Psoas muscle (tissue), 8 donors: ENCODE data around the gene C1QTNF6. TPM values are rescaled to one million over a fixed set of nuclear protein-coding genes. Genes with fewer than 3 reads are reported as not detected.
A peak's percentile ranks its signal among the peaks of the same experiment; 100 is the strongest.

ENCODE experiments used
- ATAC-seq, 4 donors: fragments of 200-7000 bp; cut with Tn5 transposase; one replicate each; pipeline ENCODE4 v1.9.1; 2020; ENCODE audit warnings: moderate library complexity in 3 of 4, mild to moderate bottlenecking in 2 of 4
- DNase-seq, 2 donors: peaks; one replicate each; pipeline ENCODE4 v3.0.0-alpha.2; 2020
- H3K27ac ChIP-seq: fragments of 200-600 bp; one replicate; pipeline ENCODE4 v1.8.0; 2022
- H3K27me3 ChIP-seq, 3 donors: fragments of 200-600 bp in 1 of 3; one replicate each; pipeline versions ENCODE4 v1.6.1 to v1.8.0; 2013 to 2022; ENCODE audit warnings: low read length in 2 of 3, mild to moderate bottlenecking in 2 of 3, moderate library complexity in 1 of 3; ENCODE audit not compliant: insufficient read depth in 3 of 3
- H3K36me3 ChIP-seq, 2 donors: fragments of 200-600 bp in 1 of 2; one replicate each; pipeline versions ENCODE4 v1.6.1 to v1.8.0; 2013 to 2022; ENCODE audit warnings: low read depth in 1 of 2, mild to moderate bottlenecking in 1 of 2, moderate library complexity in 1 of 2; ENCODE audit not compliant: insufficient read depth in 1 of 2
- H3K4me1 ChIP-seq: fragments of 200-600 bp; one replicate; pipeline ENCODE4 v1.8.0; 2022
- H3K4me3 ChIP-seq: fragments of 200-600 bp; one replicate; pipeline ENCODE4 v1.8.0; 2022; ENCODE audit warnings: mild to moderate bottlenecking
- H3K9me3 ChIP-seq: fragments of 200-600 bp; one replicate; pipeline ENCODE4 v1.8.0; 2022
- CTCF ChIP-seq: fragments of 200-600 bp; IDR thresholded peaks from one replicate; pipeline ENCODE4 v1.8.0; 2022; ENCODE audit warnings: antibody characterized with exemption
- WGBS, 3 donors: extraction: QIAGEN DNeasy Blood & Tissue Kit; methylation state at CpG; one replicate each; pipeline versions ENCODE4 v1.1.6 to v1.1.7; 2013; 5-methylcytosine and 5-hydroxymethylcytosine counted together
- intact Hi-C, 2 donors: fragments of 100-400 bp; cut with DNase I; formaldehyde crosslinking; loops; one replicate each; pipeline versions ENCODE4 v1.11.0 to v1.14.2; 2022
- polyA plus RNA-seq, 3 donors: library from polyadenylated mRNA; stranded (reverse); fragments of 200-250 nt; gene quantifications; one replicate each; pipeline ENCODE4 v1.2.3, GENCODE V29; 2013
- total RNA-seq, 4 donors: library from RNA; stranded (reverse); fragmentation: NEBNext Ultra II Directional in 2 of 4; extraction: Animal tissue kit (Norgen Biotek cat#: 25700) in 2 of 4; gene quantifications; one replicate each; pipeline versions ENCODE4 v1.2.1 to v1.2.4, GENCODE V29; 2021 to 2023
- donor health status: healthy with polysubstance abuse.
- donor health status: DM: no; HTN: no; CAD: no; lungs with moderate emphysema.
- donor health status: Bipolar disorder and iron deficiency.
- donor health status: healthy.
- donor health status: DM: yes; HTN: yes; CAD: no.
- donor health status: DM: no; HTN: no; CAD: no.
- donor health status: DM: no; HTN: no; CAD: no.
- donor health status: DM: yes; HTN: yes; CAD: no.

Gene C1QTNF6
- total and polyA plus RNA-seq, 7 donors: 0.66 to 8.2 (median 1.0) TPM

GRCh38 chr22:37211075-37211865 lies 23.2 kb upstream of the C1QTNF6 start:
- H3K27me3 ChIP-seq: peaks cover 0 to 32% (median 6%) of the 10 kb centered on the region in 3 donors
- DNase-seq (peak in 1 of 2 donors; percentile 36), ATAC-seq (no peak)
- no peak overlapping the region for H3K27ac ChIP-seq
- no peaks in the 10 kb centered on the region for H3K9me3 ChIP-seq
- H3K4me1 ChIP-seq: no peaks in the 10 kb centered on the region
- H3K4me3 ChIP-seq: no peak overlapping the region
- 75% methylated on average over 24 of the region's 24 CpGs for WGBS, 3 donors
- intact Hi-C loops: no loop called here
- H3K36me3 ChIP-seq: no peaks in the 10 kb centered on the region
- TF ChIP-seq CTCF: no peak

DNA sequence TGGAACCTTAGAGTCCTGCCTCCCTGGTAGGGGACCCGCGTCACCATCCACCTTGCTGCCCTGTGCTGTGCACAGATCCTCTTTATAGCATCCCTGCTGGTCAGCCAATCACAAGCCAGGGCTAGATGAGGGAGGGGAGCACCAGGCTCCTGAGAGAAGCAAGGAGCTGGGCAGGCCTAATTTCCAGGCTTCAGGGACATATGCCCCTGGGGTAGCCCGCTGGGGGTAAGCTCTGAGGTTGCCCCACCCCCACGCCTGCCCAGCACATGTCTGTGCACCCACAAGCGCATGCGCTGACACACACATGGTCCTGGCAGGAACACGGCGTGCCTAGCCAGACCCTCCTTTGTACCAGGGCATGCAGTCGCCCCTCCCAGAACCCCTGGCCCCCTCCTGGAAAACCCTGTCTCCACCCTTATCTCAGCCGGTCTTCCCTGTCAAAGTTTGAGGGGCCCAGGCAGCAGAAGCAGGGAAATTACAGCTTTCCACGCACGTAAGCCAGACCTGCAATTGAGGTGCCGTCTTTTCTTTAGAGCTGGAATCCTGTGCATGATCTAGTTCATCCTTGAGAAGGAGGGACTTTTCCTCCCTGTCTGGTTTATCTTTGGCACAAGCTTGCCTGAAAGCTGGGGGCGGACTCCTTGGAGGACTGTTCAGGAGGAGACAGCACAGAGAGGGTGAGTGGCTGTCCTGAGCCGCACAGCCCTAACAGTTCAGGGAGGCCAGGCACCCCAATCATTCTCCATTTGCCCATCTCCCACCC lies 22.2 kb upstream of the C1QTNF6 start:
- TF ChIP-seq CTCF: no peak
- intact Hi-C loops: no loop called here
- Histone ChIP-seq H3K36me3 (no peaks in the 10 kb centered on the region), H3K9me3 (no peaks in the 10 kb centered on the region), H3K27me3 (peaks cover 0 to 26% (median 6%) of the 10 kb centered on the region in 3 donors), H3K4me1 (no peaks in the 10 kb centered on the region), H3K27ac (no peak overlapping the region), H3K4me3 (no peak overlapping the region)
- ATAC-seq: no peak
- WGBS, 3 donors: 79 to 83% (median 83%) methylated on average over 15 of the region's 15 CpGs
- DNase-seq: peak in 1 of 2 donors; percentile 50

GRCh38 chr22:37209140-37209845 lies 21.2 kb upstream of the C1QTNF6 start:
- no peak for ATAC-seq
- Histone ChIP-seq H3K36me3 (no peaks in the 10 kb centered on the region), H3K4me1 (no peaks in the 10 kb centered on the region), H3K27ac (no peak overlapping the region), H3K4me3 (no peak overlapping the region), H3K9me3 (no peaks in the 10 kb centered on the region), H3K27me3 (peaks cover 0 to 22% (median 6%) of the 10 kb centered on the region in 3 donors)
- 72 to 77% (median 75%) methylated on average over 8 to 9 of the region's 9 CpGs for WGBS, 3 donors
- intact Hi-C loops: no loop called here
- peak in 1 of 2 donors; percentile 13 for DNase-seq
- TF ChIP-seq CTCF: no peak

GRCh38 chr22:37208401-37209139 lies 20.5 kb upstream of the C1QTNF6 start:
- no peaks in the 10 kb centered on the region for H3K9me3 ChIP-seq
- peaks cover 0 to 22% (median 5%) of the 10 kb centered on the region in 3 donors for H3K27me3 ChIP-seq
- peak in 1 of 2 donors; percentile 33 for DNase-seq
- no peak for ATAC-seq
- H3K4me1 ChIP-seq: no peaks in the 10 kb centered on the region
- H3K27ac ChIP-seq: no peak overlapping the region
- intact Hi-C loops: no loop called here
- no peak for TF ChIP-seq CTCF
- H3K36me3 ChIP-seq: no peaks in the 10 kb centered on the region
- 68 to 79% (median 74%) methylated on average over 7 of the region's 7 CpGs for WGBS, 3 donors
- H3K4me3 ChIP-seq: no peak overlapping the region
